Omental fat pad (tissue), 4 donors: Measurements from ENCODE around the gene ACSL6. TPM values are rescaled to one million over a fixed set of nuclear protein-coding genes. Genes with fewer than 3 reads are reported as not detected.
A peak's percentile ranks its signal among the peaks of the same experiment; 100 is the strongest.

Source experiments
- ATAC-seq: fragments of 150-250 bp; one replicate; pipeline ENCODE4 v1.9.1; 2016; ENCODE audit warnings: mild to moderate bottlenecking, moderate library complexity; ENCODE audit not compliant: low FRiP score
- DNase-seq: peaks from one replicate; pipeline ENCODE4 v3.0.0-alpha.2; 2019; ENCODE audit warnings: low spot score
- total RNA-seq, 4 donors: library from RNA; depleted of rRNA; stranded (reverse); fragments of >200 nt; gene quantifications; one replicate each; pipeline ENCODE4 v1.1.0, GENCODE V29; 2016
- TF ChIP-seq, protein P1 (sequence below), 3 donors: fragments of 450-650 bp; IDR thresholded peaks; one replicate each; pipeline ENCODE4 v1.5.1; 2016 to 2017; ENCODE audit warnings: antibody characterized with exemption in 3 of 3, mild to moderate bottlenecking in 3 of 3, moderate library complexity in 2 of 3

Gene ACSL6, protein sequence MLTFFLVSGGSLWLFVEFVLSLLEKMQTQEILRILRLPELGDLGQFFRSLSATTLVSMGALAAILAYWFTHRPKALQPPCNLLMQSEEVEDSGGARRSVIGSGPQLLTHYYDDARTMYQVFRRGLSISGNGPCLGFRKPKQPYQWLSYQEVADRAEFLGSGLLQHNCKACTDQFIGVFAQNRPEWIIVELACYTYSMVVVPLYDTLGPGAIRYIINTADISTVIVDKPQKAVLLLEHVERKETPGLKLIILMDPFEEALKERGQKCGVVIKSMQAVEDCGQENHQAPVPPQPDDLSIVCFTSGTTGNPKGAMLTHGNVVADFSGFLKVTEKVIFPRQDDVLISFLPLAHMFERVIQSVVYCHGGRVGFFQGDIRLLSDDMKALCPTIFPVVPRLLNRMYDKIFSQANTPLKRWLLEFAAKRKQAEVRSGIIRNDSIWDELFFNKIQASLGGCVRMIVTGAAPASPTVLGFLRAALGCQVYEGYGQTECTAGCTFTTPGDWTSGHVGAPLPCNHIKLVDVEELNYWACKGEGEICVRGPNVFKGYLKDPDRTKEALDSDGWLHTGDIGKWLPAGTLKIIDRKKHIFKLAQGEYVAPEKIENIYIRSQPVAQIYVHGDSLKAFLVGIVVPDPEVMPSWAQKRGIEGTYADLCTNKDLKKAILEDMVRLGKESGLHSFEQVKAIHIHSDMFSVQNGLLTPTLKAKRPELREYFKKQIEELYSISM
- total RNA-seq, result 1 to 10 TPM in 2 of 4 donors, under 1 TPM in 1, not detected in 1; 0.75 to 1.4 (median 1.0) TPM

DNA sequence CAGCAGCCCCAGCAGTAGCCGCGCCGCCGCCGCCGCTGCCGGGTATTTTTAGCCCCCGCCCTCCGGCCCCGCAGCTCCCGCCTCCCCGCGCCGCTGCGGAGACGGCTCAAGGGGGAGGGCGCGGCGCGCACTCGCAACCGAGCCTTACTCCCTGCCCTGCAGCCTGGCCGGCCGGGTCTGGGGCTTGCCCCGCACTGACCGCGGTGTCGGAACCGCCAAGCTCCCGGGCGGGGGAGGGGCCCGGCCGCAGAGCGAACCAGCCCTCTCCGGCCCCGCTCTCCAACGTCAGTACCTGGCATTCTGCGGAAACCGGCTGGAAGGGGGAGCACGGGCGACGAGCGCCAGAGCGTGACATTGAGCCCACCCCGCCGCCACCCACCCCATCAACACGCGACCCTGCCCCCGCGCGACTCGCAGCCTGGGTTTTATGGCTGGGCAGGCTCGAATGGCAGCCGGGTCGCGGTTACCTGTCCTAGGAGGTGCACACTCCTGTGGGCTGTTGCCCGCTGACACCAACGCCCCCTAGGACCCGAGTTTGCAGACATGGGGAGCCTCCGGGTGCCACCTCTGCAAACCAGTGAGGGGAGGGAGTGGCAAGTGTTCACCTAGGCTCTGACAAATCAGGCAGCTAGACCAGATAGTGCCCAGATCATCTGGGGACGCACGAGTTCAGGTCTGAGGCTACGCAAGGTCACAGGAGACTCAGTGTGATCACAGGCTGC lies at the start of gene ACSL6:
Gene ACSL6, minus strand, starts transcription at position 37 of the 722 bp plus-strand sequence. CDS start 105 bp downstream, outside the sequence.
- peak; percentile 49 for ATAC-seq
- DNase-seq, result no peak
- TF ChIP-seq, protein P1, sequence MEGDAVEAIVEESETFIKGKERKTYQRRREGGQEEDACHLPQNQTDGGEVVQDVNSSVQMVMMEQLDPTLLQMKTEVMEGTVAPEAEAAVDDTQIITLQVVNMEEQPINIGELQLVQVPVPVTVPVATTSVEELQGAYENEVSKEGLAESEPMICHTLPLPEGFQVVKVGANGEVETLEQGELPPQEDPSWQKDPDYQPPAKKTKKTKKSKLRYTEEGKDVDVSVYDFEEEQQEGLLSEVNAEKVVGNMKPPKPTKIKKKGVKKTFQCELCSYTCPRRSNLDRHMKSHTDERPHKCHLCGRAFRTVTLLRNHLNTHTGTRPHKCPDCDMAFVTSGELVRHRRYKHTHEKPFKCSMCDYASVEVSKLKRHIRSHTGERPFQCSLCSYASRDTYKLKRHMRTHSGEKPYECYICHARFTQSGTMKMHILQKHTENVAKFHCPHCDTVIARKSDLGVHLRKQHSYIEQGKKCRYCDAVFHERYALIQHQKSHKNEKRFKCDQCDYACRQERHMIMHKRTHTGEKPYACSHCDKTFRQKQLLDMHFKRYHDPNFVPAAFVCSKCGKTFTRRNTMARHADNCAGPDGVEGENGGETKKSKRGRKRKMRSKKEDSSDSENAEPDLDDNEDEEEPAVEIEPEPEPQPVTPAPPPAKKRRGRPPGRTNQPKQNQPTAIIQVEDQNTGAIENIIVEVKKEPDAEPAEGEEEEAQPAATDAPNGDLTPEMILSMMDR (IDR thresholded peaks at IDR 0.05), result no peak

DNA sequence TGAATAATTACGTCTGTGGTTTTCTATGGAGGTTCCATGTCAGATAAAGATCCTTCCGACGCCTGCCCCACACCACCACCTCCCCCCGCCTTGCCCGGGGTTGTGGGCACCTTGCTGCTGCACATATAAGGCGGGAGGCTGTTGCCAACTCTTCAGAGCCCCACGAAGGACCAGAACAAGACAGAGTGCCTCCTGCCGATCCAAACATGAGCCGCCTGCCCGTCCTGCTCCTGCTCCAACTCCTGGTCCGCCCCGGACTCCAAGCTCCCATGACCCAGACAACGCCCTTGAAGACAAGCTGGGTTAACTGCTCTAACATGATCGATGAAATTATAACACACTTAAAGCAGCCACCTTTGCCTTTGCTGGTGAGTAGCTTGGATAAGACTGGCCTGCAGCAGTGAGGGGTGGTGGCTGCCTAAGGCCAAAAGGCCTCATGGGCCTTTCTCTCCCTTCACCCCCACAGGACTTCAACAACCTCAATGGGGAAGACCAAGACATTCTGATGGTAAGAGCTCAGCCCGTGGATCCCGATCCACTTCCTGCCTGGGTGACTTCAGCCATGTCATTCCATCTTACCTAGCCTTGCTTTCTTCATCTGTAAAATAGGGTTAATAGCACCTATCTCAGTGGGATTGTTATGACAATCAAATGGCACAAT lies 49.2 kb upstream of the ACSL6 start, which contains the start of gene IL3:
Gene IL3, plus strand, starts transcription at position 155 of the 661 bp plus-strand sequence. Its CDS starts 52 bp downstream, at position 207.
- no peak for ATAC-seq
- TF ChIP-seq, protein P1 (IDR thresholded peaks at IDR 0.05), result no peak
- peak; percentile 7 for DNase-seq

GRCh38 chr5:132059696-132060500 lies 48.4 kb upstream of the ACSL6 start:
- peak; percentile 11 for DNase-seq
- ATAC-seq, result no peak
- TF ChIP-seq, protein P1 (IDR thresholded peaks at IDR 0.05), result no peak

GRCh38 chr5:132059043-132059695 lies 47.7 kb upstream of the ACSL6 start:
- no peak for ATAC-seq
- TF ChIP-seq, protein P1 (IDR thresholded peaks at IDR 0.05), result no peak

DNA sequence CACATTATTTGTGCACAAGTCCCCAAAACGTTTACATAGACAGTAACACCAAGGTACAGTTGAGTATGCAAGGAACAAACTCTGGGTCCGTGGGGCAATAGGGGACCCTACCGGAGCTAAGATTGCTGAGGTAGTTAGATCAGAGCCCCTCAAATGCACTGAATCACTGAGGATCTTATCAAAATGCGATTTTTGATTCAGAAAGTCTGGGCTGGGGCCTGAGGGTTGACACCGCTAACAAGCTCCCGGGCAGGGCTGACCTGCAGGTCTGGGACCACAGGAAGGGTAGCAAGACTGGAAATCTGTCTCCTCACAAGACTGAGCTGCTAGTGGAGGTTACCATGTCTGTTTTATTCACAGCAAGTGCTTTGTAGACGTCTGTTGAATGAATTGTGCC lies 47.2 kb upstream of the ACSL6 start:
- TF ChIP-seq, protein P1 (IDR thresholded peaks at IDR 0.05), result no peak
- DNase-seq, result no peak
- ATAC-seq, result no peak

More at GRCh38 chr5:132059043-132059695, 47.7 kb upstream of the ACSL6 start:
- DNase-seq, result peak; percentile 14
